Ecto neural progenitor cell (in vitro differentiated cells): ENCODE data around the gene ZNF610.

ENCODE experiments used
- DNase-seq: peaks from one replicate; pipeline ENCODE4 v3.0.0-alpha.2; 2018; ENCODE audit warnings: low spot score

ZNF610 gene

DNA sequence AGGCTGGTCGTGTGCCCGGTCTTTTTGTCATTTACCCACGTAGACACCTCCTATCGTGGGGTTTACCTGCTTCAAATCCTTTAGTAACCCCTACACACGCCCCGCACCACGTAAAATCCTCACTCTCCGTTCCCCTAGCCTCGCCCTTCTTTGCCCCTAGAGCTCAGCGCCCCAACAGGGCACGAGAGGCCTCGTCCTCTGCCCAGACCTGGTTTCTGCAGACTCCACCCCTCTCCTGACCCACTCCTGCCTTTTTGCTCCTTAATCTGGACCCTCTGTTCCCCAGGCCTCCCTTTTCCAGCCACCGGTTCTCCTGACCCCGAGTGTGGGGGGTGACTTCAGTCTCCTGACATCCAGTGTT, 62.0 kb downstream of the ZNF610 start:
- no peak for DNase-seq

DNA sequence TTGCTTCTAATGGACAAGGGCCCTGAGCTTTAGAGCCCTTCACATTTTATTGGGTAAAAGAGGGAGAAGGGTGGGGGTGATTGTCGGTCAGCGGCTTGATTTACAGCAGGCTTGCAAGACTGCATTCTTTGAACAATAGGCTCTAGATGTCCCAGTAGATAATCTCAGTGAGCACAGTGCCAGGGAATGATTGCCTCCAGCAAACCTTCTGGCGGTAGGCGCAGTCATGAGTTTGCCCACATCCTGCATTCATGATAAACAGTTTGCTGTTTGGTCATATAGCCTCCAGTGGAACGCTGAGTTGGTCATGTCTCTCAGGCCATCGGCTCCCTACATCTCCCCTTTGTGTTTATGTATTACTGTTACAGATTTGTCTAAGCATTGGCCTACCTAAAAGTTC, 74.2 kb downstream of the ZNF610 start:
- no peak for DNase-seq

DNA sequence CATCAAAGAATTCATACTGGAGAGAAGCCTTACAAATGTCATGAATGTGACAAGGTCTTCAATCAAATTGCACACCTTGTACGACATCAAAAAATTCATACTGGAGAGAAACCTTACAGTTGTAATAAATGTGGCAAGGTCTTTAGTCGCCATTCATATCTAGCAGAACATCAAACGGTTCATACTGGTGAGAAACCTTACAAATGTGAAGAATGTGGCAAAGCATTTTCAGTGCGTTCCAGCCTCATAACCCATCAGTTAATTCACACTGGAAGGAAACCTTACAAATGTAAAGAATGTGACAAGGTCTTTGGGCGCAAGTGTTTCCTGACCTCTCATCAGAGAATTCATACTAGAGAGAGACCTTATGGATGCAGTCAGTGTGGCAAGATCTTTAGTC, 79.7 kb downstream of the ZNF610 start:
- DNase-seq = no peak
